Erythroblast (primary cell): ENCODE data around the gene PRSS12.
"Not testable (repeated sequence)": the region's sequence is repeated elsewhere in the genome, so short reads cannot be mapped to it uniquely, and the experiment has no call there.

Experiments used
- GATA1 ChIP-seq: IDR thresholded peaks from 2 replicates; pipeline ENCODE4 v1.6.1; 2011; ENCODE audit warnings: low read depth, mild to moderate bottlenecking, control low read depth, low read length, moderate library complexity
- POLR2A ChIP-seq: IDR thresholded peaks from 2 replicates; pipeline ENCODE4 v1.6.1; 2011; ENCODE audit warnings: mild to moderate bottlenecking, low read length

DNA sequence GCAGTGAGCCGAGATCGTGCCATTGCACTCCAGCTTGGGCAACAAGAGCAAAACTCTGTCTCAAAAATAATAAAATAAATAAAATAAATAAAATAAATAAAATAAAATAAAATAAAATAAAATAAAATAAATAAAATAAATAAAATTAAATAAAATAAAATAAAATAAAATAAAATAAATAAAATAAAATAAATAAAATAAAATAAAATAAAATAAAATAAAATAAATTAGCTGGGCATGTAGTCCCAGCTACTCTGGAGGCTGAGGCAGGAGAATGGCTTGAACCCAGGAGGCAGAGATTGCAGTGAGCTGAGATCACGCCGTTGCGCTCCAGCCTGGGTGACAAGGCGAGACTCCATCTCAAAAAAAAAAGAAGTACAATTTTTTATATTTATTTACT, 53.2 kb downstream of the PRSS12 start:
- TF ChIP-seq POLR2A, GATA1: not testable (repeated sequence)
